ENCODE data around the gene THADA. TPM values are rescaled to one million over a fixed set of nuclear protein-coding genes. Genes with fewer than 3 reads are reported as not detected.

The THADA gene
- total RNA-seq, 1 donor from 2014 or later, result 19.4 TPM

DNA sequence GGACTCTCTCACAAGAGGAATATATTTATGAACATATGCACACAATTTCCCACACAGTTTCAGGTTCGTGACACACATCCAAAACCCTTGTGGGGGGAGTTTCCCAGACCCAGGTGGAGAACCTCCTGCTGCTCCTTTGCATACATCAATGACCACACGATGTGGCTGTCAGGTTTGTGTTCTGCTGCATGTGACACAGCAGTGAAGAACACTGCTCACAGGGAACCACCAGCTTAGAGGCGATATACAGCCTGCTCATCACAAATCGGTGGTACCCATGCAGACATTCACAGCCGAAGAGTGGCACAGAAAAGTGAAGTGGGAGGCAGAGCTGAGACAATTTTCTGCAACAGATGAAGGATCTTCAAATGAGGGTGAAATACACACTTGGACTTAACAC, 193.8 kb downstream of the THADA start:
- H3K4me1 Mint-ChIP-seq (ENCODE audit: unreplicated experiment), result peaks cover 5% of the 10 kb centered on the region

DNA sequence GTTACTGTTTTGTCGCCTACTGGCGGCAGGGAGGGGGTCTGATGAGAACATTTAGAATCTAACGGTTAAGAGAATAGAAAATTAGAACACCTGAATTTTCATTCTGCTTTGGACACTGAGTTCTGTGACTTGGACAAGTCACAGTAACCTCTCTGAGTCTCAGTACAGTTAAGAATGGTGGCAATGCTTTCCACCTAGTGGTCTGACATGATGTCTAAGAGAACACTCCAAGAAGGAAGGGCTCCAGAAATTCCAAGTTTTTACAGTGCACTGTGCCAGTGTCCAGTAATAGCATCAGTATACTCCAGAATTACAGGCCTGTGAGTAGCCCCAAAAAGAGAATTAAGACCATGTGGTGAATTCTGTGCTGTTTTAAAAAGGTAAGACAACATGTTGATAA, 195.3 kb downstream of the THADA start:
- no peaks in the 10 kb centered on the region for H3K27me3 Mint-ChIP-seq (ENCODE audit: unreplicated experiment)
- H3K27ac Mint-ChIP-seq (ENCODE audit: unreplicated experiment), result no peak overlapping the region
- no peak overlapping the region for H3K4me3 Mint-ChIP-seq (ENCODE audit: unreplicated experiment)
- DNase-seq (ENCODE audit: low spot score), result no peak
- H3K4me1 Mint-ChIP-seq (ENCODE audit: unreplicated experiment), result peaks cover 2% of the 10 kb centered on the region
- H3K36me3 Mint-ChIP-seq (ENCODE audit: low read depth, unreplicated experiment), result no peaks in the 10 kb centered on the region
- TF ChIP-seq, protein P1, sequence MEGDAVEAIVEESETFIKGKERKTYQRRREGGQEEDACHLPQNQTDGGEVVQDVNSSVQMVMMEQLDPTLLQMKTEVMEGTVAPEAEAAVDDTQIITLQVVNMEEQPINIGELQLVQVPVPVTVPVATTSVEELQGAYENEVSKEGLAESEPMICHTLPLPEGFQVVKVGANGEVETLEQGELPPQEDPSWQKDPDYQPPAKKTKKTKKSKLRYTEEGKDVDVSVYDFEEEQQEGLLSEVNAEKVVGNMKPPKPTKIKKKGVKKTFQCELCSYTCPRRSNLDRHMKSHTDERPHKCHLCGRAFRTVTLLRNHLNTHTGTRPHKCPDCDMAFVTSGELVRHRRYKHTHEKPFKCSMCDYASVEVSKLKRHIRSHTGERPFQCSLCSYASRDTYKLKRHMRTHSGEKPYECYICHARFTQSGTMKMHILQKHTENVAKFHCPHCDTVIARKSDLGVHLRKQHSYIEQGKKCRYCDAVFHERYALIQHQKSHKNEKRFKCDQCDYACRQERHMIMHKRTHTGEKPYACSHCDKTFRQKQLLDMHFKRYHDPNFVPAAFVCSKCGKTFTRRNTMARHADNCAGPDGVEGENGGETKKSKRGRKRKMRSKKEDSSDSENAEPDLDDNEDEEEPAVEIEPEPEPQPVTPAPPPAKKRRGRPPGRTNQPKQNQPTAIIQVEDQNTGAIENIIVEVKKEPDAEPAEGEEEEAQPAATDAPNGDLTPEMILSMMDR (IDR thresholded peaks at IDR 0.05; ENCODE audit: unreplicated experiment), result no peak
- no peaks in the 10 kb centered on the region for H3K9me3 Mint-ChIP-seq (ENCODE audit: unreplicated experiment)

More for the DNA sequence above, 193.8 kb downstream of the THADA start:
- Mint-ChIP-seq H3K36me3 (ENCODE audit: low read depth, unreplicated experiment) (no peaks in the 10 kb centered on the region), H3K9me3 (ENCODE audit: unreplicated experiment) (no peaks in the 10 kb centered on the region), H3K27me3 (ENCODE audit: unreplicated experiment) (no peaks in the 10 kb centered on the region), H3K27ac (ENCODE audit: unreplicated experiment) (no peak overlapping the region), H3K4me3 (ENCODE audit: unreplicated experiment) (no peak overlapping the region)
- TF ChIP-seq, protein P1 (IDR thresholded peaks at IDR 0.05; ENCODE audit: unreplicated experiment), result no peak
- no peak for DNase-seq (ENCODE audit: low spot score)

DNA sequence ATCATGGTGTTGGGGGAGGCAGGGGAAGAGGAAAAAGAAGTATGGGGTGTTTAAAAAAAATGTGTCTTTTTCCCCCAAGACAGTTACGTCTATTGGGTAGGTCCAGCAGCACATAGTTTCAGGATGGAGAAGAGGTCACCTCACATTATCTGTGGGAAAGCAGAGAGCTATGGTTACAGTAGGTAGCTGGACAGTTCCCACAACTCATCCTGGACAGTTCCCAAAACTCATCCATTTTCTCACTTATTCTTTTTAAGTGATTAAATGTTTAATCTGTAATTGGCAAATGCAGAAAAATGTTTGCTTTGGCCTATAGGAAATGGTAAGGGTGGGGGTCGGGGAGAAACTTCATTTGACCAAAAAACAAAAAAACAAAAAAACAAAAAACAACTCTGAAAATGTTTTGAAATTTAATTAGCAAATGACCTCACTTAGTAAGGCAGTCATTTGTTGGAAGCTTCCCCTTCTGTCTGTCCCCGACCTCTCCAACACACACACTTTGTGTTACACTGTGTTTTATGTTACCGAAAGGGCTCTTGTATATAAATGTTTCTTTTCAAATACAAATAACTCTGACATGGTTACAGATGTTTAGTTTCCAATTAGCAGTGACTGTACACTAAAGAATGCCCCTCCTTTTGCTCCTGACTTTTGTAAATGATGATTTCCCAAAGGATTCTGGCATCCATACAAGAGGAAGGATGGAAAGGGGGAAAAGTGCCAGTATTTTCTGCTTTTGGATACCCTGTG, 196.1 kb downstream of the THADA start:
- H3K9me3 Mint-ChIP-seq (ENCODE audit: unreplicated experiment), result no peaks in the 10 kb centered on the region
- H3K4me3 Mint-ChIP-seq (ENCODE audit: unreplicated experiment), result no peak overlapping the region
- TF ChIP-seq, protein P1 (IDR thresholded peaks at IDR 0.05; ENCODE audit: unreplicated experiment), result no peak
- peaks cover 2% of the 10 kb centered on the region for H3K4me1 Mint-ChIP-seq (ENCODE audit: unreplicated experiment)
- no peaks in the 10 kb centered on the region for H3K27me3 Mint-ChIP-seq (ENCODE audit: unreplicated experiment)
- no peak overlapping the region for H3K27ac Mint-ChIP-seq (ENCODE audit: unreplicated experiment)
- DNase-seq (ENCODE audit: low spot score), result no peak
- H3K36me3 Mint-ChIP-seq (ENCODE audit: low read depth, unreplicated experiment), result no peaks in the 10 kb centered on the region

DNA sequence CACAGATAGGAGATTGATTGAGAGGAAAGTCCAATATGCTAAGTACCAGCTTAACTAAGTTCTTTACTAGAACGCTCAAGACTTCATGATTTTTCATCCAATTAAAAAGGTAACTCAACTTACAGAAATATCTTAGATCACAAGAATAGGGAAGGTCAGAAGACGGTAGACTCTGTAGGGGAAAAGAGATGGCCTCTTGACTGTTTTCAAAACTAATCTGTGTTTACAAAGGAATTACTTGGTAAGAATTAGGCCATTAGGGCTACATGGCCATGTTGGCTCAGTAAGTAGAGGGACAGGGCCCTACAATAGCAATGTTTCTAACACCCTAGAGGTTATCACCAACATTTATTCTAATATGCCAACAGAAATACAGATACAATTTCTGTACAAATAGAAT, 196.7 kb downstream of the THADA start:
- H3K4me1 Mint-ChIP-seq (ENCODE audit: unreplicated experiment), result peaks cover 2% of the 10 kb centered on the region
- no peaks in the 10 kb centered on the region for H3K9me3 Mint-ChIP-seq (ENCODE audit: unreplicated experiment)
- no peak overlapping the region for H3K27ac Mint-ChIP-seq (ENCODE audit: unreplicated experiment)
- no peaks in the 10 kb centered on the region for H3K36me3 Mint-ChIP-seq (ENCODE audit: low read depth, unreplicated experiment)
- DNase-seq (ENCODE audit: low spot score), result no peak
- H3K4me3 Mint-ChIP-seq (ENCODE audit: unreplicated experiment), result no peak overlapping the region
- TF ChIP-seq, protein P1 (IDR thresholded peaks at IDR 0.05; ENCODE audit: unreplicated experiment), result no peak
- H3K27me3 Mint-ChIP-seq (ENCODE audit: unreplicated experiment), result no peaks in the 10 kb centered on the region

DNA sequence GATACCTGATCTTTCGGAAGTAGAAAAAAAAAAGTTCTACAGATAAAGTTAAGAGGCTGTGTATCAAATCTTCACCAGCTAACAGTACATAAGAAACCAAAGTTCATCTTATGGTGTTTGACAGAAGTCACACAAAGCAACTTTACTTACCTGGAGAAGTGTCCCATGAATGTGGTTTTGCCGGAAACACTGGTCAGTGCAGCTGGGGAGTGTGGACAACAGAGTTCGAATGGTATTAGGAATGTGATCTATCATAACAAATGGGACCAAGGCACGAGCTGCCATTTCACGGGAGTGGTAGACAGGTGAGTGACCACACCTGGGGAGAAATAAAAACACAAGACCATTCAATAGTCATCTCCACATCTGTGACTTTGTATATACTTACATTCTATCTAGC, 198.0 kb downstream of the THADA start:
- H3K9me3 Mint-ChIP-seq (ENCODE audit: unreplicated experiment), result no peaks in the 10 kb centered on the region
- no peak overlapping the region for H3K4me3 Mint-ChIP-seq (ENCODE audit: unreplicated experiment)
- no peak for DNase-seq (ENCODE audit: low spot score)

More for the DNA sequence above, 198.0 kb downstream of the THADA start:
- H3K36me3 Mint-ChIP-seq (ENCODE audit: low read depth, unreplicated experiment), result no peaks in the 10 kb centered on the region
- H3K27ac Mint-ChIP-seq (ENCODE audit: unreplicated experiment), result no peak overlapping the region
- peaks cover 2% of the 10 kb centered on the region for H3K4me1 Mint-ChIP-seq (ENCODE audit: unreplicated experiment)
- TF ChIP-seq, protein P1 (IDR thresholded peaks at IDR 0.05; ENCODE audit: unreplicated experiment), result no peak
- no peaks in the 10 kb centered on the region for H3K27me3 Mint-ChIP-seq (ENCODE audit: unreplicated experiment)
